ENCODE measurements around the gene USP25.

USP25 gene

DNA sequence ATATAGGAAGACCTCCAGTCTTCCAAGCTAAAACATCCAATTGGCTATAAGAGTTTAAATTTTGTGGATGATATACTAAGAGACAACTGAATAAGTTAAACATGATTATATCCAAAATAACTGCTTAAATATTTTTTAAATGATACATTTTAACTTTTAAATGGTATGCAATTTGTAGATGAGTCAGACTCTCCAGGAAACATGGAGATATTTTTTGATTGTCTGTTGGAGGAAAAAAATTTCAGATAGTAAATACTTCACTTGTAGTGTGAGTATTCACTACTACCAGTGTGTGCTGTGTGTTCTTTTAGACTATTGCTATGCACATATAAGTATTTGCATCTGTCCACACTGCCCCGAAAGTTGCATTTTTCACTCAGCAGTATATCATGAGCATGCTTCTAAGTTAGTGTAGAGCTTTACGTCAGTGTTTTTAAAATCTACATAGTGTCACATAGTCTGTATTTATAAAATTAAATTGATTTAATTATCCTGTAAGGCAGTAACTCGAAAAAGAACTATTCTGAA, 91.1 kb downstream of the USP25 start:
- DNase-seq, result no peak

DNA sequence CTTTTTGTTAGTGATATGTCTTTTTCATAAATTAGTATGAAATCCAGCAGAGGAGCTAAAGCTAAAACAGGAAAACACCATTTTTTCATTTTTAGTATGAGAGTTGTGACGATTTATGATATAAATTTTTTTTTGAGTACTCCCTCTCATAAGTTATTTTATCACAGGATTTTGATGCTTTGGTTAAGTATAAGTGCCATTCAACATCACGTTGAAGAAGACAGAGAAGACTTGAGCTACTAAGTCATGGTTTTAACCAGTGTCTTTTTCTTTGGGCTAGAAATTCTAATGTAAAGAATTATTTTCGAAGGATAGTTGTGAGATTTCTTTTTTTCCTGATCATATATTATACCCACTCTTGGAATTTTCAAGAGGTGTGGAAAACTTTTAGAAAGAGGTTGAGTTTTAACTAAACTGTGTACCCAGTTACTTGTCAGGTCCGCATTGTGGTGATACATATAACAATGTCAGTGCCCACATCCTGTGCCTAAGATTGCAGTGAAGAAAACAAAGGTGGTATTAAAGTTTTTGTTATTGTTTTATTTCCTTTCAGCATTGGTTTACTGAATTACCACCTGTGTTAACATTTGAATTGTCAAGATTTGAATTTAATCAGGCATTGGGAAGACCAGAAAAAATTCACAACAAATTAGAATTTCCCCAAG, 93.8 kb downstream of the USP25 start:
- no peak for DNase-seq

GRCh38 chr21:15825700-15826099, 95.9 kb downstream of the USP25 start:
- DNase-seq, result no peak

DNA sequence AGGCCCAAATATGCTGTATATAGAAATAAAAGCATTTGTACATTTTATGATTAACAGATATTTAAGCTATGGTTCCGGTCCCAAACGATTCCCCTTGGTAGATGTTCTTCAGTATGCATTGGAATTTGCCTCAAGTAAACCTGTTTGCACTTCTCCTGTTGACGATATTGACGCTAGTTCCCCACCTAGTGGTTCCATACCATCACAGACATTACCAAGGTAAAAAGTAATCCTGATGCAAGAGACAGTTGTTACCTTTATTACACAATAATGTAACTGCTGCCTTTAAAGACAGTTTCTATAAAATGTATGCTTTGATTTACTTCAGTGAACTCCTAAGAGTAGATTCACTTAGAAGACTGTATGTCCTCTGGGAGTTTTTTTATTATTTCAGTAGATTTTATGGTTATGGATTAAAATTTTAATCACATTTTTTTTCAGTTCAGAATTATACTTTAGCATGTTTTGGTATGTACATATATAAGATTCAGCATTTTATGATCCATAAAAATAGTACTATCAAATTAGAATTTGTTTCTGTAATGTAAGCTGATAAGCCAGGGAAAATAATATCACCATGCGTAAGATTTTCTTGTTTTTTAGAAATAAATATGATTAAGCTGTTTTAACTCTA, 96.5 kb downstream of the USP25 start:
- peak; percentile 4 to 41 for DNase-seq

GRCh38 chr21:15826908-15827601, 97.3 kb downstream of the USP25 start:
- no peak for DNase-seq

- DNase-seq, result no peak
Measured at GRCh38 chr21:15831497-15831896, 101.7 kb downstream of the USP25 start.

- DNase-seq, result no peak
Measured at GRCh38 chr21:15837645-15838044, 107.9 kb downstream of the USP25 start.

DNA sequence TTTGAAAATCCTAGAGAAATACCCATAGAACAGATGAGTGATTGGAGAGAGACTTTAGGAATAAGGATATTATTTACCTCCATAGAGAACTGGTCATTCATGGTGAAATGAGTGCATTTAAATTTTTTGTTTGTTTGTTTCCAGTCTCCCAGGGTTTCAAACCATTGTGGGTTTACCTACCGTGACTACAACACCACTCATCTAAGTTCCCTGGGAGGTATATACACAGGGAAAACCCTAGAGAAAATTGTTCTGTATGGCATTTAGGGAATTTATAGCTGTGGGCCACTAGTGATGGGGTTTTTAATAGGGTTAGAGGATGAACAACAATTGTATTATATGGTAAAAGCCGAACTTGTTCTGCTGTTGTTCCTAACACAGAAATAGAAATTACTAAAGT, 109.2 kb downstream of the USP25 start:
- DNase-seq, result no peak

- no peak for DNase-seq
Measured at GRCh38 chr21:15839601-15840000, 109.8 kb downstream of the USP25 start.

DNA sequence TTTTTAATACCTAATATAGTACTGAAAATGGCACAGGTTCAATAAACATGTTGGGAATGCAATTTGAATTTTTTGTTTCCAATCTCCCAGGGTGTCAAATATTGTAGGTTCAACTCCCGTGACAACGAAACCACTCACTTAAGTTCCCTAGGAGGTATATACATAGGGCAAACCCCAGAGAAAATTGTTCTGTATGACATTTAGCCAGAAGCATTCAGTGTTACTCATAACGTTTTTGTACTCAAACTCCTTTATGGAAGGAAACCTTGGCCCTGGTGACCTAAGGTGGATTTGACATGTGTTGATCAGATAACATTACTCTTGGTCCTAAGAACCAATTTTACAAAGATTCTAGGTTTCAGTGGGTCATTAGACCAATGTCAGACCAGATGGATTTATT, 110.6 kb downstream of the USP25 start:
- no peak for DNase-seq

DNA sequence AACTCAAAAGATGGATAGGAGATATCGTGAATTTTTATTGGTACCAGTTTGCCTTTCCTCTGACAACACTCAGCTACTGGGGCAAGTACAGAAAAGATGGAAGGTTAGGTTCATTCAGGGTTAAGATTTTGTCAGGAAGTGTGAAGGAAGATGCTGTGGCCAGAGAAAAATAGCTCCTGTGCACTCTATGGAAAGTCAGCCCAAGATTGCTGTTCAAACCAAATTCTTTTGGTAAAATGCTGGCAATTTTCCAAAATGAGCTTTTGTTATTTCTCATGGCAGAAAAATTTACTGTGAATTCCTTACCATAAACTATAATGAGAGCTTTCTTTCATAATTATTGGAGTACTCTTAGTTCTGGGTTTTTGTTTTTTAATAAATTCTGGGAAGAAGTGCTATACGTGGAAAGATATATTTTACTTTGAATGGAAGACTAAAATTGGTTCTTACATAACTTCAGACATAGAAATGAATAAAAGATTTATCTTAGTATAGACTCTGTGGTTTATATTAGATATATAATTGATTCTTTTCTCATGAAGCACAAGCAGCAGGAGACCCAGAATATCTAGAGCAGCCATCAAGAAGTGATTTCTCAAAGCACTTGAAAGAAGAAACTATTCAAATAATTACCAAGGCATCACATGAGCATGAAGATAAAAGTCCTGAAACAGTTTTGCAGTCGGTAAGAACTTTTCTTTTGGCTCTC, 112.2 kb downstream of the USP25 start:
- no peak for DNase-seq

GRCh38 chr21:15842565-15842880, 112.7 kb downstream of the USP25 start:
- DNase-seq, result no peak

DNA sequence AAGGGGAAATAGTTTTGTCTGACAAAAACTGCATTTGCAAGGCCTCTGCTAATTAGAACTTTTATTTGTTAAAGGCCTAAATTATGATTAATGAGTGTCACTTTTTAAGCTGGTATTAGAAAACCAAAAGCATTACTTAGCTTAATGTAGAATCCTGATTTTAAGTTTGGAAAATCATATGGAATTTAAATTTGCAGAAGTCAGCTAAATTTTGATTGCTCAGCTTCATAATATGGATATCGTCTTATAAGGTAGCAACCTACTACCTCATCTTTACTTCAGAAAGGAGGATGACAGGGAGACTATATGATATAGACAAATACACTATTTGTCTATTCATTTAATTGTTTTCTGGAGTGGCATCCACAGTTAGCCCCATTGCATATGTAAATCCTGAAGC, 114.0 kb downstream of the USP25 start:
- no peak for DNase-seq

DNA sequence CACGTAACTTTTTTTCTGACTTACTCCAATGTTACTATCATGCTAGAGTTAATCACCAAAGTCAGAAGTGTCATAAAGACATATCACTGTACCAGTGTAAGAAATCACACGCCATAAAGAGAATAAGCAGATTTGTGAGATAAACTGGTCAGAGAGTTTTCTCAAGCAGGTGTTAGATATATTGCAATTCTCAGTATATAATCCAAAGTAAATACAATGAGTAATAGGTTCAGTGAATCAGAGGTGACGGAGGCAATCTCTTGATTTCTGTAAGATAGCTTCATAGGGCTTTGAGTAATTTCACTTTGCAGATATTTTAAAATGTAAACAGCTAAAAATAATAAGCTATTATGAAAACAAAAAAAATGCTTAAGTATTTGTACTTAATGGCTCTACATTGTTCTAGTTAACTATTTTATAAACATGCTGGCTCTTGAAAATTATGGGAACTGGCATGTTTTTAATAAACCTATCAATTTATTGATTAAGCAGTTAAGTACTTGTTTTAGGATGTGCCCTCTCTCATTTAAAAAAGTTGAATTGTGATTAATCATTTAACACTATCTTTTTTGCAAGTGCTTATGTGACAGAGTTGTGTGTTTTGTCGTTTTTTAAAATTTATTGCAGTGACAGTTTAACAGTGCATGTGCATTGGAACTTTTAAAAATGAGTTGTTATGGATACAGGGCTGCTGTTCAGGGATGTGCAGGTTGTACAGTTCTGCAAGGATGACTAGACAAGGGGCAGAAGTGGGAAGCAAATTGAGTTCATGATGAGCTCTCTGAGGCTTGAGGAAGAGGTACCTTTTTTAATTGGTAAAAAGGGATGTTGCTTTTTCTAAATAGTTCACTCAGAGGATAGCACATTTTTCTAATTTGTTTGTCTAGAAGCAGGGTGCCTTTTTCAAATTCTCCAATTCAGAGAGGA, 119.1 kb downstream of the USP25 start:
- no peak for DNase-seq

DNA sequence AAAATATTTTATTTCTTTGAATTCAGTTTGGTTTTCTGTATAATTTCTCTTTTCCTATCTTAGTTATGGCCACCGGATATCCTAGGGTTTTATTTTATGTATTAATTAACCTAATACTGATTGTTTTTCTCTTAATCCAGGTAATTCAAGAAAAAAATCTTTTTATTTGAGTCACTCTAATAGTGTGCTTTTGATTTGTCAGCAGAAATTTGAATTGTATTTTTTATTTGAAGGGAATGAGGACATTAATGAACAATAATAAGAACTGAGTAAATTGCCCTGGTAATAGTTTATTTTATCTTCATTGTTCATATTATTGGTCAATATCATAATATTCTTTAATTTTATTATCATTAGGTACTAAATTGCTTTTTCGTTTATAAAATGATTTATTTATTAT, 120.1 kb downstream of the USP25 start:
- no peak for DNase-seq

DNA sequence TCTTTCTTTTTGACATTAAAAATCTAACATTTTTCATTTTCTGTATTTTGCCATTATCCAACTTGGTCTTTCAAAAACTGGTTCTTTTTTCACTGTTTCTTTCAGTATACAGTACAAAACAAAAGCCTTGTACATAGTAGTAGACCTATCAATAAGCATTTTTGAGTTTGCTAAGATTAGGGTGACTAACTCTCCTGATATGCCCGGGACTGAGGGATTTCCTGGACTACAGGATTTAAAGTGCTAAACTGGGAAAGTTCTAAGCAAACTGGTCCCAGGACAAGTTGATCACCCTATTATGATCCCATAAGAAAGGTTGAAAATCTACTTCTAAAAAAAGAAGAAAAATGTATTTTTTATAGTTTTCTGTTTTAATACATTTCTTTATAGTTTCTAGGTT, 120.9 kb downstream of the USP25 start:
- no peak for DNase-seq

DNA sequence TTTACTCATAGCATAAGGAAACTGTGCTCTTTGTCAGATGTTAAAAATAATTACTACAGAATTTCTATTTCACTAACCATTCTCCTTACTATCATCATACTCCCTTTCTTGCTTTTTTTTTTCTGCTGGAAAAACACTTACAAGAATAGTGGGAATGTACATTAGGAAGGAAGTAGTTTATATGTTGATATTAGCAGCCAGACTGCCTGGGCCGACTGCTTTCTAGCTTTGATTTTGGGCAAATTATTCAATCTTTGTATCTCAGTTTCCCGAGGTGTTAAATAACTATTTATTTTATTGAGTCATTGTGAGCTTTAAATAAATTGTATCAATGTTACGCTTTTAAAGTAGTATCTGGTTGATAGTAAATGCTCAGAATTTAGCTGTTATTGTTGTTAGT, 122.4 kb downstream of the USP25 start:
- DNase-seq, result no peak

DNA sequence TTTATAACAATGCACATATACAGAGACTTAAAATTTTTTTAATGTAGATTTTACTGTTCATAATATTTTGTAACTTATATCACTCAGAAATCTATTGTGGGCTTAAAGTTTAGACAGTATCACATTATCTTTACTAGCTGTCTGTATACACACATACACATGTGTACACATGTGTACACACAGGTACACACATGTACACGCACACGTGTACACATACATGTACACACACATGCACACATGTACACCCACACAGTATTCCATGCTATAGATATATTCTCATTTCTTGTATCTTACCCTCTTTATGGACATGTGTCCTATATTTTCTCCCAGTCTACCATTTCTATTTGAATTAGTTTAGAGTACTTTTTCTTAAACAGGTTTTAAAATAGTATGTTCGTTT, 123.3 kb downstream of the USP25 start:
- DNase-seq, result no peak

DNA sequence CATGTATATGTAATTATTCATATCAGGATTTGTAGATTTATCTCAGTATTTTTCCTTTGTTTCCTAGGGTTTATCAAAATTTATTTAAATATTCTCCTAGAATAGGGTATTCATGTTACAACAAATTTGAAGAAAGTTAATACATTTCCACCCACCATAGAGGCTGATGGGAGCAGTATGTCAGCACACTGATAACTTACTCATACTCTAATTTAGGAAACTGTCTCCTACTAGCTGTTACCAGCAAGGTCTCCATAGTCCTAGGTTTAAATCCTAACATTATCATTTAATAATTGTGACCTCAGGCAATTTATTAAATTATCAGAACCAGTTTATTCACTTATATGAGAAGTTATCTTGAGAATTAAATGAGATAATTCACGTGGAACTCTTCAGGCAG, 127.0 kb downstream of the USP25 start:
- DNase-seq, result no peak

DNA sequence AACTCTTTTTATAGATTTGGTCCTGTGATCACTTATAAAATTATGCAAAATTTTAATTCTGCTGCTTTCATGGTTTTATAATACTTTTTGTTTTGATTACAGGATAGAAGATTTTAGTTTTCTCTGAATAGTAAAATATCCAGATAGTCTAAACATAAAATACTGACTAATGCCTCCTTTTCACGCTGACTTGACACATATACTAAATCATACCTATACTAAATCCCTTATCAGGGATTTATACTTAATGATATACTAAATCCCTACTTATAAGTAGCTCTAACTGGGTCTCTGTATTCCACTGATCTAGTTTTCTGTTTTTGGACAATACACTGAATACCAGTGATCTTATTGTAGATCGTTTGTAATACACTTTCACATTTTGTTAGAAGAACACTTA, 128.0 kb downstream of the USP25 start:
- no peak for DNase-seq

- no peak for DNase-seq
Measured at GRCh38 chr21:15860541-15860940, 130.8 kb downstream of the USP25 start.

GRCh38 chr21:15868940-15869339, 139.2 kb downstream of the USP25 start:
- DNase-seq, result no peak

DNA sequence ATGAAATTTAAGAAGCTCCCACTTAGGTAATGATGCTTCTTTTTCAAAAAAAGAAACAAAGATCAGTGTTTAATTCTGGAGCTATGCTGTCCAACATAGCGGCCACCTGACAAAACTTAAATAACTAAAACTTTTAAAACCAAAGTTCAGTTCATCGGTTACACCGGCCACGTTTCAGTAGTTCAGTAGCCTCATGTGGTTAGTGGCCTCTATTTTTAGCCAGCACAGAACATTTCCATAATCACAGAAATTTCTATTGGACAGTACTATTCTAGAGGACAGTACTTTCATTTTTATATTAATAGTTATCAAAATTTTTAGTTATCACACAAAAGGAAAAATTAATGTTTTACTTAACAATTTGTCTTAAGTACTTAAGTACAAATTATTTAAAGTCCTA, 141.0 kb downstream of the USP25 start:
- no peak for DNase-seq
